ENCODE measurements around the gene CTXND2. TPM values are rescaled to one million over a fixed set of nuclear protein-coding genes. Genes with fewer than 3 reads are reported as not detected.

The CTXND2 gene
- total RNA-seq, 2 donors from 2014 or later = not detected

- H3K27me3 Mint-ChIP-seq = no peaks in the 10 kb centered on the region
- DNase-seq (ENCODE audit: low spot score) (no peak), ATAC-seq (no peak)
- no peak overlapping the region for H3K4me3 Mint-ChIP-seq
- H3K4me1 Mint-ChIP-seq (ENCODE audit: low read depth in 2 of 2) = peaks cover 0 to 2% of the 10 kb centered on the region in 2 donors
- no peak overlapping the region for H3K27ac Mint-ChIP-seq
- H3K9me3 Mint-ChIP-seq = no peaks in the 10 kb centered on the region
- H3K36me3 Mint-ChIP-seq = peaks cover 52% of the 10 kb centered on the region
Observed at GRCh38 chr1:150954708-150955107, 67.8 kb downstream of the CTXND2 start.

- Mint-ChIP-seq H3K27ac (no peak overlapping the region), H3K27me3 (no peaks in the 10 kb centered on the region), H3K4me1 (ENCODE audit: low read depth in 2 of 2) (peaks cover 0 to 2% of the 10 kb centered on the region in 2 donors), H3K9me3 (no peaks in the 10 kb centered on the region), H3K4me3 (no peak overlapping the region), H3K36me3 (peaks cover 54% of the 10 kb centered on the region)
- ATAC-seq (no peak), DNase-seq (ENCODE audit: low spot score) (no peak)
Observed at GRCh38 chr1:150955280-150955679, 68.3 kb downstream of the CTXND2 start.

DNA sequence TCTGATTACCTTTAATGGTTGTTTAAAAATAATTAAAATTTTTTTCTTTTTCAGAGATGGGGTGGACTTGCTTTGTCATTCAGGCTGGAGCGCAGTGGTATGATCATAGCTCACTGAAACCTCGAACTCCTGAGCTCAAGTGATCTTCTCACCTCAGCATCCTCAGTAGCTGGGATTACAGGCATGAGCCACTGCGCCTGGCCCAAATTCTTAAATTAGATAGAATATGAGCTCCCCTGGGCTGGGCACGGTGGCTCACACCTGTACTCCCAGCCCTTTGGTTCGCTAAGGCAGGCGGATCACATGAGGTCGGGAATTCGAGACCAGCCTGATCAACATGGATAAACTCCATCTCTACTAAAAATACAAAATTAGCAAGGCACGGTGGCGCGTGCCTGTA lies 70.7 kb downstream of the CTXND2 start:
- no peaks in the 10 kb centered on the region for H3K9me3 Mint-ChIP-seq
- H3K27me3 Mint-ChIP-seq = no peaks in the 10 kb centered on the region
- no peak overlapping the region for H3K27ac Mint-ChIP-seq
- H3K36me3 Mint-ChIP-seq = peaks cover 36% of the 10 kb centered on the region
- DNase-seq (ENCODE audit: low spot score) (no peak), ATAC-seq (no peak)
- H3K4me1 Mint-ChIP-seq (ENCODE audit: low read depth in 2 of 2) = peaks cover 0 to 6% of the 10 kb centered on the region in 2 donors
- H3K4me3 Mint-ChIP-seq = no peak overlapping the region

- H3K36me3 Mint-ChIP-seq = peaks cover 15% of the 10 kb centered on the region
- DNase-seq (ENCODE audit: low spot score) = no peak
Observed at GRCh38 chr1:150960646-150961045, 73.7 kb downstream of the CTXND2 start.

DNA sequence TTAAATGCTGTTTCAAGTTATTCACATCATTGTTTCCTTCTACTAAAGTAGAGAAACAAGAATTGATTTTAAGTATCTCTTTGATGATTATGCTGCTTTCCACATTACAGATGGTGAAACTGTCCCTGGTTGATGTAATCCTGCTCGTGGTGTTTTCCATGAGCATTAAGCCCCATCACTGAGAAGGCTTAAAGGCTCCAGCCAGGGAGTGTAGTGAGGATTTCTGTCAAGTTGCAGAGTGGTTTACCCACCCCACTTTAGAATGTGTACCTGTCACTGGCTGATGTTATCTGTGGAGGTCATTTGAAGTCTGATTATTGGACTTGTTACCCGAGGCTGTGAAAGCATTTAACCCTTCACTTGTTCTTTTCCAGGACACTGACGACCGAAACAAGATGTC lies 74.8 kb downstream of the CTXND2 start:
- Mint-ChIP-seq H3K4me1 (ENCODE audit: low read depth in 2 of 2) (peaks cover 5 to 10% of the 10 kb centered on the region in 2 donors), H3K36me3 (peaks cover 21% of the 10 kb centered on the region), H3K27me3 (no peaks in the 10 kb centered on the region), H3K27ac (no peak overlapping the region), H3K4me3 (no peak overlapping the region), H3K9me3 (no peaks in the 10 kb centered on the region)
- ATAC-seq (no peak), DNase-seq (ENCODE audit: low spot score) (no peak)

More at GRCh38 chr1:150960646-150961045, 73.7 kb downstream of the CTXND2 start:
- Mint-ChIP-seq H3K9me3 (no peaks in the 10 kb centered on the region), H3K4me1 (ENCODE audit: low read depth in 2 of 2) (peaks cover 0 to 5% of the 10 kb centered on the region in 2 donors), H3K27ac (no peak overlapping the region), H3K27me3 (no peaks in the 10 kb centered on the region), H3K4me3 (no peak overlapping the region)
- no peak for ATAC-seq

Other genes with a start within 250 kb of the CTXND2 start
- 10 to 100 TPM; 14.1 to 18.7 TPM for gene GOLPH3L, start 190.0 kb upstream of the CTXND2 start, total RNA-seq
- under 1 TPM; 0.43 to 0.64 TPM for gene HORMAD1, start 166.2 kb upstream of the CTXND2 start, total RNA-seq
- gene CTSS, start 121.4 kb upstream of the CTXND2 start, total RNA-seq = 100 to 1,000 TPM in 1 of 2 donors, 10 to 100 TPM in 1; 76.2 to 248 TPM
- gene CTSK, start 78.9 kb upstream of the CTXND2 start, total RNA-seq = 1 to 10 TPM; 4.1 to 5.3 TPM
- gene ARNT, start 10.5 kb upstream of the CTXND2 start, total RNA-seq = 10 to 100 TPM; 38.5 to 40.0 TPM
- 10 to 100 TPM; 57.8 to 73.6 TPM for gene SETDB1, start 39.2 kb downstream of the CTXND2 start, total RNA-seq
- gene CERS2, start 87.7 kb downstream of the CTXND2 start, total RNA-seq = 100 to 1,000 TPM; 170 to 211 TPM
- not detected for gene ANXA9, start 95.2 kb downstream of the CTXND2 start, total RNA-seq
- 10 to 100 TPM; 17.1 to 39.0 TPM for gene MINDY1, start 119.8 kb downstream of the CTXND2 start, total RNA-seq
- 10 to 100 TPM; 12.7 to 13.1 TPM for gene PRUNE1, start 121.3 kb downstream of the CTXND2 start, total RNA-seq
- 1 to 10 TPM; 1.4 to 3.8 TPM for gene BNIPL, start 149.4 kb downstream of the CTXND2 start, total RNA-seq
- gene C1orf56, start 160.6 kb downstream of the CTXND2 start, total RNA-seq = 1 to 10 TPM in 1 of 2 donors, under 1 TPM in 1; 0.95 to 1.1 TPM
- gene CDC42SE1, start 172.5 kb downstream of the CTXND2 start, total RNA-seq = 100 to 1,000 TPM; 213 to 481 TPM
- 1 to 10 TPM; 4.5 to 8.5 TPM for gene MLLT11, start 173.3 kb downstream of the CTXND2 start, total RNA-seq
- 10 to 100 TPM; 22.2 to 23.8 TPM for gene GABPB2, start 183.6 kb downstream of the CTXND2 start, total RNA-seq